Duodenal mucosa (tissue), 2 donors: ENCODE results near the gene NEBL.

Experiments used
- H3K27ac ChIP-seq: one replicate; pipeline ENCODE4 v1.7.0; 2013; ENCODE audit warnings: low read depth, low read length
- H3K27me3 ChIP-seq, 2 donors: one replicate each; pipeline ENCODE4 v1.7.0; 2013; ENCODE audit warnings: low read length in 2 of 2, control low read depth in 1 of 2; ENCODE audit not compliant: insufficient read depth in 2 of 2, control insufficient read depth in 1 of 2
- H3K36me3 ChIP-seq, 2 donors: one replicate each; pipeline ENCODE4 v1.7.0; 2013; ENCODE audit warnings: low read length in 2 of 2, control low read depth in 1 of 2; ENCODE audit not compliant: insufficient read depth in 2 of 2, control insufficient read depth in 1 of 2
- H3K4me1 ChIP-seq, 2 donors: one replicate each; pipeline ENCODE4 v1.7.0; 2013; ENCODE audit warnings: low read length in 2 of 2, control low read depth in 1 of 2; ENCODE audit not compliant: insufficient read depth in 2 of 2, control insufficient read depth in 1 of 2
- H3K4me3 ChIP-seq, 2 donors: one replicate each; pipeline ENCODE4 v1.7.0; 2013; ENCODE audit warnings: low read length in 2 of 2, low read depth in 1 of 2
- H3K9ac ChIP-seq, 2 donors: one replicate each; pipeline ENCODE4 v1.7.0; 2013; ENCODE audit warnings: low read length in 2 of 2, low read depth in 1 of 2
- H3K9me3 ChIP-seq, 2 donors: one replicate each; pipeline ENCODE4 v1.7.0; 2013; ENCODE audit warnings: low read length in 2 of 2, control low read depth in 1 of 2; ENCODE audit not compliant: control insufficient read depth in 1 of 2

Gene NEBL

DNA sequence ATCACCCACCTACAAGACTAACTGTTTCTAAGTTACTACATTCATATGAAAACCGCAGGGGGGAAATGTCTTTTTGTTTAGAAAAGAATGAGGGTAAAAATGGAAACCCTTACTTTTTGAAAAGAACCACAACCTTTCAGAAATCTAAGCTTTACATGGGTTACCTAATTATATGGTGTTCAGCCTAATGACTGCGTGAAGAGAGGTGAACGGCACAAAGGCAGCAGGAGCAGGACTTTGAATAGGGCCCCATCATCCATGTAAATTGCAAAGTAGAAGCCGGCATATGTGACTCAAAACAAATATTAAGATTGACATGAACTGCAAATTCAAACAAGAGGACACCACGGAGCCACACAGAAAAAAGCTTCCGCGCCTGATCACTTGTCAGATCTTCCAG is 25.1 kb downstream of the NEBL start:
- no peak overlapping the region for H3K4me3 ChIP-seq
- no peaks in the 10 kb centered on the region for H3K36me3 ChIP-seq
- H3K9ac ChIP-seq: no peak overlapping the region
- H3K9me3 ChIP-seq: no peaks in the 10 kb centered on the region
- H3K27me3 ChIP-seq: no peaks in the 10 kb centered on the region
- H3K4me1 ChIP-seq: no peaks in the 10 kb centered on the region
- H3K27ac ChIP-seq: no peak overlapping the region

DNA sequence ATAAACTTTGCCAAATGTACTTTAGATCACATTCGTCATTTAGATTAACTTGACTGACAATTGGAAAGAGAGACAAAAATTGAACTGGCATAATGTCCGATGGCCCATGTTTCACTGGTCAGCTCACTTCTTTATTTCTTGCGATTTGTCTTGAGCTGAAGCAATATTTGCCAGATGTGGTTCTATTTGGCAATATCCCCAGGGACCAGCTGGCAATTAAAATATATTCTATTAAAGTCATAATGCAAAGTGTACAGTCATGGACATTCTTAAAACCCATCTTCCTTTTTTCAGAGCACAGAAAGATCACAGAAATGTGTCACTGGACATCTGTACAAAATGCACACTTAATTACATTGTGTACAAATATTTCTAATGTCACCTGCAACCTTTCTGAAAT is 26.3 kb downstream of the NEBL start:
- Histone ChIP-seq H3K36me3 (no peaks in the 10 kb centered on the region), H3K27me3 (no peaks in the 10 kb centered on the region), H3K4me3 (no peak overlapping the region), H3K4me1 (no peaks in the 10 kb centered on the region), H3K27ac (no peak overlapping the region), H3K9ac (no peak overlapping the region), H3K9me3 (no peaks in the 10 kb centered on the region)

DNA sequence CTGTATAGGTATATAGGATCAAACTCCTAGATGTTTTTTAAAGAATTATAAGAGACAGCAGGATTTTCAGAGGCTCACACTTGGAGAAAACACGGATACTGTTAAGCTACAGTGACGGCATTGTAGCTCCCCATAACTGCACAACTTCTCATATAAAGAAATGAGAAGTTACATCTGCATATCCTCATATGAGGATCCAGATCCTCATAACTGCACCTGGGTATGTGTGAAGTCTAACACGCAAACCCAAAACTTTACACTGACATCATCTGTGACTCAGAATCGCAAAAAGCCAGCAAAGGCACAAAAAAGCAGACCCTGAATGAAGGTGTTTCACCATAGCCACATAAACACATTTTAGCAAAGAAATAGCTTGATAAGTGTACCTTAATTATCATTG is 34.1 kb downstream of the NEBL start:
- Histone ChIP-seq H3K9ac (no peak overlapping the region), H3K4me1 (no peaks in the 10 kb centered on the region), H3K36me3 (no peaks in the 10 kb centered on the region), H3K27me3 (no peaks in the 10 kb centered on the region), H3K27ac (no peak overlapping the region), H3K9me3 (no peaks in the 10 kb centered on the region), H3K4me3 (no peak overlapping the region)

DNA sequence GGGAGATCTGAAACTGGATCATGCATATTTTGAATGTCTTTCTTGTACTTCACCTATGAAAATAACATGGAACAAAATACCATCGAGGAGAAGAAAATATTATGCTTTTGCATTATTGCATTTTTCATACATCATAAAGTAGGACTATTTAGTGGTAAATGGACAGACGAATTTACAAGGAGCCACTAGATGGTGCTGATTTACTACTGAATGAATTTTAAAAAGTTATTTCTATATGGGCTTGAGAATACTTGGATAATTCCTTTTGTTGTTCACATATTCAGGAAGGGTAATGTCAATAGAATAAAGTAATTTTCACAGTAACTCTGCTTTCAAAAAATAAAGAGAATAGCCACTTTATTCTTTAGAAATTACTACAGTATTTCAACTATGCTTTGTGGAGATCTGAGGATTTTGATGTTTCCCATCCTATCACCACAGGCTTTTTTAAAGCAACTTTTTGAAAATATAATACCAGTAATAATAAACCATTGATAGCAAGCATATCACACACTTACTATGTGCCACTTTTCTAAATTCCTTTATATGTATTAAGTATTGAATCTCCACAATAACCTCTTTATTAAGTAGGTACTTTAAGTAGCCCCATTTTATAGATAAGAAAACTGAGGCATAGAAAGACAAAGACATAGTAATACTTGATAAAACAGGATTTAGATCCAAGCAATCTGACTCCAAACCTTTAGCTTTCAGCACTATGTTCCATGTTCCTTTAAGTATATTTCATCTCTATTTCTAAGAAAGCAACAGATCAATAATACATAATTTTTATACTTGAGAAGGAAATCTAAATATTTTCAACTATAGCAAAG is 38.6 kb downstream of the NEBL start:
- no peaks in the 10 kb centered on the region for H3K4me1 ChIP-seq
- H3K4me3 ChIP-seq: no peak overlapping the region
- no peaks in the 10 kb centered on the region for H3K27me3 ChIP-seq
- H3K36me3 ChIP-seq: no peaks in the 10 kb centered on the region
- no peaks in the 10 kb centered on the region for H3K9me3 ChIP-seq
- H3K27ac ChIP-seq: no peak overlapping the region
- H3K9ac ChIP-seq: no peak overlapping the region

DNA sequence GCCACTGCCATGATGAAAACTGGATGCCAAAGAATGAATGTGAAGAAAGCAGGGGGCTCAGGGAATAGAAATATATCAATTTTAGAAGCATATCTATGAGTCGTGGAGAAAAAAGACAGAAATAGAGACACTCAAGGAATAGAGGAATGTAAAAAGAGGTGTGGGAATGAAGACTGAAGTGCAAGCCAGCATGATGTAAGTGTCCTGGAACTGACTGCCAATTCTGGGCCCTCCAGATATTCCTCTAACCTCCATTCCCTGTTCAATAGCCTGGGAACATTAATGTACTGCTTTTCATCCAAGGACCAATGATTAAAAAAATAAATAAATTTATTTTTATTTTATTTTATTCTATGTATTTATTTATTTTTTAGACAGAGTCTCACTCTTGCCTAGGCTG is 40.6 kb downstream of the NEBL start:
- no peaks in the 10 kb centered on the region for H3K36me3 ChIP-seq
- H3K27me3 ChIP-seq: no peaks in the 10 kb centered on the region
- H3K9me3 ChIP-seq: no peaks in the 10 kb centered on the region
- no peaks in the 10 kb centered on the region for H3K4me1 ChIP-seq
- H3K9ac ChIP-seq: no peak overlapping the region
- H3K27ac ChIP-seq: no peak overlapping the region
- H3K4me3 ChIP-seq: no peak overlapping the region

DNA sequence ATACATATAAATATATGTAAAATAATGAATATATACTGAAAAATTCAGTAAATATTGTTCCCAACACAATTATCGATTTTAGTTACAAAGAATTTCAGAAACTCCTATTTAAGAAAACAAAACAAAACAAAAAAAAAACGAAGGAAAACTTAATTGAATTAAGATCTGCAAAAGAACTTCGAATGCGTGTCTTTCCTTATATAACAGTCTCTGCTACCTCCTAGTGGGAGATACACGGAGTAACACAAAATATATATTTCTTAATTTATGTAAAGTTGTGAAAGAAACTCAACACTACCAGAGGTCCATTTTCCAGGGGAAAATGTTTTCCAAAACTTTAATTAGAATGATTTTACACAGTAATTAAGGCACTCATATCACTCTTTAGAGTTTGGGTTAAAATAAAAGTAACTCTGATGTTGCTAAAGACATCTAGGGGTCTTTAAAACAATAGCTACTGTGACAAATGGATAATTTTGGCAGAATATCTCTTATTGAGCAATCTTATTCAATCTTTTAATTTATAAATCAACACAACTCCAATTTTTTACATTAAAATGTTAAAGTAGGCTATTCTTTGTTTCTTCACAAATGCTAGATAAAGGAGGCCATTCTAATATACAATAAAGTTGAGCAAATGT is 41.6 kb downstream of the NEBL start:
- no peaks in the 10 kb centered on the region for H3K9me3 ChIP-seq
- H3K9ac ChIP-seq: no peak overlapping the region
- H3K27me3 ChIP-seq: no peaks in the 10 kb centered on the region
- no peak overlapping the region for H3K27ac ChIP-seq
- no peak overlapping the region for H3K4me3 ChIP-seq
- H3K36me3 ChIP-seq: no peaks in the 10 kb centered on the region
- no peaks in the 10 kb centered on the region for H3K4me1 ChIP-seq

DNA sequence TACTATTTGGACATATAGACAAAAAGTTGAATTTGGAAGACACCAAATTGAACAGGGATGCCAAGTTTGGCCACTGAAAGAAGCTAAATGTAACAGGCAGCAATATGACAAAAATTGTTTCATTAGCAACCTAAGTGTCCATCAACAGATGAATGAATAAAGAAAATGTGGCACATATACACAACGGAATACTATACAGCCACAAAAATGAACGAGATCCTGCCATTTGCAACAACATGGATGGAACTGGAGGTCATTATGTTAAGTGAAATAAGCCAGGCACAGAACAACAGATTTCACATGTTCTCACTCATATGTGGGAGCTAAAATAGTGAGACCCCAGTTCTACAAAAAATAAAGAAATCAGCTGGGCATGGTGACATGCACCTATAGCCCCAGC is 43.8 kb downstream of the NEBL start:
- no peaks in the 10 kb centered on the region for H3K27me3 ChIP-seq
- no peak overlapping the region for H3K4me3 ChIP-seq
- no peak overlapping the region for H3K27ac ChIP-seq
- no peak overlapping the region for H3K9ac ChIP-seq
- no peaks in the 10 kb centered on the region for H3K36me3 ChIP-seq
- no peaks in the 10 kb centered on the region for H3K4me1 ChIP-seq
- H3K9me3 ChIP-seq: no peaks in the 10 kb centered on the region

DNA sequence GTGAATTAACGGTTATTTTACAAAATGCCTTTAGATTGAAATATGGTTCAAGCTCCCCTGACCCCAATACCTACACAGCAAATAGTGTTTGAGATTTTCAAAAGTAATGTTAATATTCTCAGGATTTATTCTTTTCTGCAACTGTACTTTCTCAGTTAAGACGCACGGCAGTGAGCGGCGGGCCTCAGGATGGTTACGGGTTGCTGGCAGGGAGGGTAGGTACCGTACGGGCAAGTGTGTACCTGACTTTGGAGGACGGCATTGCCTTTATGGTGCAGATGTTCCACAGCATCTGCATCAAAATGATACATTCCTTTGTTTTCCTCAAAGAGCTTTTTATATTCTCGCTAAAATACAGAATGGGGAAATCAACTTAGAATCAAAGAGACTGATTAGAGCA is 44.8 kb downstream of the NEBL start:
- Histone ChIP-seq H3K36me3 (no peaks in the 10 kb centered on the region), H3K9me3 (no peaks in the 10 kb centered on the region)

DNA sequence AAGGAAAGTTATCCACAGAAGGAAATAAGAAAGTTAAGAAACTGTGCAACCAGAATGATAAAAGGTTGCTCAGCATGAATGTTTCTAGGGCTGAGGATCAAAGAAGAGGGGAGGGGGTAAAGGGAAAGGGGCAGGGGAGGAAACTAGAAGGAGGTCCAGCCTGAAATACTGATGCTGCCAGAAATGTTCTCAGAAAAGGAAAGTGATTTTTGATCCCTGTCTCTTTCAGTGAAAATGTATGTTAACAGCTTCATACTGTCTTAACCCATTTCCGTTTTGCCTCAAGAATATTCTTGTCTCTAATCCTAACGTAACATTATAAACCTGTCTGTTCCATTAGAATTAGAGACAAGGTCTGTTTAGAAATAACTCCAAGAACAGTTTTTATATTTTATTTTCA is 49.6 kb downstream of the NEBL start:
- Histone ChIP-seq H3K36me3 (no peaks in the 10 kb centered on the region), H3K27me3 (no peaks in the 10 kb centered on the region), H3K4me3 (no peak overlapping the region), H3K4me1 (no peaks in the 10 kb centered on the region), H3K27ac (no peak overlapping the region), H3K9me3 (no peaks in the 10 kb centered on the region), H3K9ac (no peak overlapping the region)

More for the DNA sequence above, 44.8 kb downstream of the NEBL start:
- Histone ChIP-seq H3K27me3 (no peaks in the 10 kb centered on the region), H3K9ac (no peak overlapping the region), H3K4me1 (no peaks in the 10 kb centered on the region), H3K4me3 (no peak overlapping the region), H3K27ac (no peak overlapping the region)

DNA sequence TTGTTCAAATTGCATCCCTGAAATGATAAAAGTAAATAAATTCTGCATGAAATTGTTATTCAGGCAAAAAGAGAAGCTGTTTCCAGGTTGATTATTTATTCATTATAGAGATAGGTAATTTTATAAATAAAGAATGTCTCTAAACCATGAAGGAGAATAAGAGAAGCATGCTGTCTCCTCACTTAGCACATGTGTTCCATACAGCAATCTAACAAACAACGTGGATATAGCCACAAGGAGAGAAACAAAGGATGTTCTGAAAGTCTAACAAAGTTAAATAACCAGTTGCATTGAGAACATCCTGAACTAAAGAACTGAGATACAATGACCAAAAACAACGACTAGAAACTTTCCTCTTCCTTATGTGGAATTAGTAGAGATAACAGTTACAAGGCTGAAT is 50.8 kb downstream of the NEBL start:
- Histone ChIP-seq H3K4me1 (no peaks in the 10 kb centered on the region), H3K9me3 (no peaks in the 10 kb centered on the region), H3K27ac (no peak overlapping the region), H3K36me3 (no peaks in the 10 kb centered on the region), H3K4me3 (no peak overlapping the region), H3K27me3 (no peaks in the 10 kb centered on the region), H3K9ac (no peak overlapping the region)
